Psoas muscle (tissue), 8 donors: ENCODE data around the gene KCNV2. TPM values are rescaled to one million over a fixed set of nuclear protein-coding genes. Genes with fewer than 3 reads are reported as not detected.

Experiments used
- ATAC-seq, 4 donors: fragments of 200-7000 bp; cut with Tn5 transposase; one replicate each; pipeline ENCODE4 v1.9.1; 2020; ENCODE audit warnings: moderate library complexity in 3 of 4, mild to moderate bottlenecking in 2 of 4
- DNase-seq, 2 donors: peaks; one replicate each; pipeline ENCODE4 v3.0.0-alpha.2; 2020
- H3K27ac ChIP-seq: fragments of 200-600 bp; one replicate; pipeline ENCODE4 v1.8.0; 2022
- H3K27me3 ChIP-seq, 3 donors: fragments of 200-600 bp in 1 of 3; one replicate each; pipeline versions ENCODE4 v1.6.1 to v1.8.0; 2013 to 2022; ENCODE audit warnings: low read length in 2 of 3, mild to moderate bottlenecking in 2 of 3, moderate library complexity in 1 of 3; ENCODE audit not compliant: insufficient read depth in 3 of 3
- H3K36me3 ChIP-seq, 2 donors: fragments of 200-600 bp in 1 of 2; one replicate each; pipeline versions ENCODE4 v1.6.1 to v1.8.0; 2013 to 2022; ENCODE audit warnings: low read depth in 1 of 2, mild to moderate bottlenecking in 1 of 2, moderate library complexity in 1 of 2; ENCODE audit not compliant: insufficient read depth in 1 of 2
- H3K4me1 ChIP-seq: fragments of 200-600 bp; one replicate; pipeline ENCODE4 v1.8.0; 2022
- H3K4me3 ChIP-seq: fragments of 200-600 bp; one replicate; pipeline ENCODE4 v1.8.0; 2022; ENCODE audit warnings: mild to moderate bottlenecking
- H3K9me3 ChIP-seq: fragments of 200-600 bp; one replicate; pipeline ENCODE4 v1.8.0; 2022
- CTCF ChIP-seq: fragments of 200-600 bp; IDR thresholded peaks from one replicate; pipeline ENCODE4 v1.8.0; 2022; ENCODE audit warnings: antibody characterized with exemption
- WGBS, 3 donors: extraction: QIAGEN DNeasy Blood & Tissue Kit; methylation state at CpG; one replicate each; pipeline versions ENCODE4 v1.1.6 to v1.1.7; 2013; 5-methylcytosine and 5-hydroxymethylcytosine counted together
- intact Hi-C, 2 donors: fragments of 100-400 bp; cut with DNase I; formaldehyde crosslinking; loops; one replicate each; pipeline versions ENCODE4 v1.11.0 to v1.14.2; 2022
- polyA plus RNA-seq, 3 donors: library from polyadenylated mRNA; stranded (reverse); fragments of 200-250 nt; gene quantifications; one replicate each; pipeline ENCODE4 v1.2.3, GENCODE V29; 2013
- total RNA-seq, 4 donors: library from RNA; stranded (reverse); fragmentation: NEBNext Ultra II Directional in 2 of 4; extraction: Animal tissue kit (Norgen Biotek cat#: 25700) in 2 of 4; gene quantifications; one replicate each; pipeline versions ENCODE4 v1.2.1 to v1.2.4, GENCODE V29; 2021 to 2023
- donor health status: healthy with polysubstance abuse.
- donor health status: DM: no; HTN: no; CAD: no; lungs with moderate emphysema.
- donor health status: Bipolar disorder and iron deficiency.
- donor health status: healthy.
- donor health status: DM: yes; HTN: yes; CAD: no.
- donor health status: DM: no; HTN: no; CAD: no.
- donor health status: DM: no; HTN: no; CAD: no.
- donor health status: DM: yes; HTN: yes; CAD: no.

Gene KCNV2
- total and polyA plus RNA-seq, 7 donors, result not detected

GRCh38 chr9:2726650-2727340 lies 9.5 kb downstream of the KCNV2 start:
- no peak overlapping the region for H3K27ac ChIP-seq
- DNase-seq (no peak), ATAC-seq (peak in 1 of 4 donors; percentile 18)

GRCh38 chr9:2727374-2727773 lies 10.1 kb downstream of the KCNV2 start:
- TF ChIP-seq CTCF, result no peak
- no peaks in the 10 kb centered on the region for H3K9me3 ChIP-seq
- no peak for DNase-seq
- intact Hi-C loops, result loop anchor here in 1 of 2 donors (2.0 to 10.0 kb wide), 6 partner anchors 65 to 595 kb away; no protein-coding TSS in a partner anchor
- H3K27me3 ChIP-seq, result no peaks in the 10 kb centered on the region
- 82 to 87% (median 83%) methylated on average over 2 of the region's 2 CpGs for WGBS, 3 donors
- H3K4me3 ChIP-seq, result no peak overlapping the region
- H3K4me1 ChIP-seq, result peaks cover 22% of the 10 kb centered on the region
- no peaks in the 10 kb centered on the region for H3K36me3 ChIP-seq
- no peak for ATAC-seq
- peak overlapping the region; percentile 58 for H3K27ac ChIP-seq

More at GRCh38 chr9:2726650-2727340, 9.5 kb downstream of the KCNV2 start:
- Histone ChIP-seq H3K9me3 (no peaks in the 10 kb centered on the region), H3K36me3 (no peaks in the 10 kb centered on the region), H3K27me3 (no peaks in the 10 kb centered on the region), H3K4me3 (no peak overlapping the region), H3K4me1 (peaks cover 22% of the 10 kb centered on the region)
- intact Hi-C loops, result loop anchor here in 1 of 2 donors (2.0 to 10.0 kb wide), 6 partner anchors 64 to 594 kb away; no protein-coding TSS in a partner anchor
- TF ChIP-seq CTCF, result no peak
- 89 to 94% (median 90%) methylated on average over 13 of the region's 13 CpGs for WGBS, 3 donors

- ATAC-seq (peak; percentile 80 to 95 (median 90)), DNase-seq (no peak)
- intact Hi-C loops, result loop anchor here in 1 of 2 donors (2.0 to 10.0 kb wide), 6 partner anchors 66 to 596 kb away; no protein-coding TSS in a partner anchor
Observed at GRCh38 chr9:2727966-2728613, 10.8 kb downstream of the KCNV2 start.

GRCh38 chr9:2729003-2729402 lies 11.7 kb downstream of the KCNV2 start:
- no peaks in the 10 kb centered on the region for H3K36me3 ChIP-seq
- no peak overlapping the region for H3K27ac ChIP-seq
- no peak overlapping the region for H3K4me3 ChIP-seq
- no peaks in the 10 kb centered on the region for H3K27me3 ChIP-seq
- WGBS, 3 donors, result 84 to 89% (median 84%) methylated on average over 5 of the region's 5 CpGs
- TF ChIP-seq CTCF, result no peak
- no peak for DNase-seq
- H3K9me3 ChIP-seq, result no peaks in the 10 kb centered on the region
- peaks cover 12% of the 10 kb centered on the region for H3K4me1 ChIP-seq
- no peak for ATAC-seq
- intact Hi-C loops, result loop anchor here in 1 of 2 donors (5.0 to 10.0 kb wide), 5 partner anchors 67 to 597 kb away; no protein-coding TSS in a partner anchor

More at GRCh38 chr9:2727966-2728613, 10.8 kb downstream of the KCNV2 start:
- H3K9me3 ChIP-seq, result no peaks in the 10 kb centered on the region
- H3K4me1 ChIP-seq, result peaks cover 18% of the 10 kb centered on the region
- peak; percentile 77 for TF ChIP-seq CTCF
- 6 to 12% (median 8%) methylated on average over 5 of the region's 5 CpGs for WGBS, 3 donors
- no peaks in the 10 kb centered on the region for H3K27me3 ChIP-seq
- peak overlapping the region; percentile 58 for H3K27ac ChIP-seq
- H3K4me3 ChIP-seq, result no peak overlapping the region
- H3K36me3 ChIP-seq, result no peaks in the 10 kb centered on the region
